H1 (cell line): ENCODE data around the gene CEP97. TPM values are rescaled to one million over a fixed set of nuclear protein-coding genes. Genes with fewer than 3 reads are reported as not detected.

Experiments used
- NANOG ChIP-seq: IDR thresholded peaks from 2 replicates; pipeline ENCODE4 v1.6.1; 2011; ENCODE audit warnings: low read length, low read depth, mild to moderate bottlenecking, inconsistent platforms; ENCODE audit not compliant: insufficient read depth, poor library complexity, severe bottlenecking
- TBP ChIP-seq: IDR thresholded peaks from 2 replicates; pipeline ENCODE4 v1.6.1; 2011; ENCODE audit warnings: low read depth, low read length, improper control_type of control experiment
- polyA plus RNA-seq, 7 experiments: library from polyadenylated mRNA; depleted of rRNA in 3 of 7; stranded (reverse) in 5 of 7; unstranded in 2 of 7; fragments of >200 nt in 5 of 7; fragments of 200-250 nt in 2 of 7; gene quantifications; 1 replicate in 5 of 7; 2 replicates in 1 of 7; 4 replicates in 1 of 7; pipeline versions ENCODE4 v1.2.1 to v1.2.3, GENCODE V29; 2011 to 2013; ENCODE audit warnings: missing spikeins in 2 of 7, mixed read lengths in 2 of 7
- total RNA-seq: library from RNA; stranded (reverse); fragmentation: NEBNext Ultra II Directional; extraction: Animal tissue kit (Norgen Biotek cat#: 25700); gene quantifications from 2 replicates; pipeline ENCODE4 v1.2.1, GENCODE V29; 2021

The CEP97 gene
- total and polyA plus RNA-seq, 2 of the 8 experiments (the other 6 are each of a cell fraction or from before 2014, with no cell fraction given), result 1.6 to 13.2 TPM

- no peak for TF ChIP-seq NANOG
- TF ChIP-seq TBP, result no peak
- TF ChIP-seq, all 59 proteins: peak for 0
These were observed 6.4 kb downstream of the CEP97 start (continued) for GRCh38 chr3:101730839-101731238.
